Large intestine (tissue), 12 donors: ENCODE data around the gene CIART. TPM values are rescaled to one million over a fixed set of nuclear protein-coding genes. Genes with fewer than 3 reads are reported as not detected.
A peak's percentile ranks its signal among the peaks of the same experiment; 100 is the strongest.
"Not testable (repeated sequence)": the region's sequence is repeated elsewhere in the genome, so short reads cannot be mapped to it uniquely, and the experiment has no call there.

Source experiments
- DNase-seq, 2 donors: peaks; one replicate each; pipeline versions ENCODE4 v3.0.0 to v3.0.0-alpha.2; 2013
- H3K27ac ChIP-seq: one replicate; pipeline ENCODE4 v1.5.1; 2013; ENCODE audit warnings: low read length
- H3K27me3 ChIP-seq: 2 replicates; pipeline ENCODE4 v1.6.1; 2013; ENCODE audit warnings: low read length; ENCODE audit not compliant: control insufficient read depth, insufficient read depth
- H3K36me3 ChIP-seq: 2 replicates; pipeline ENCODE4 v1.6.1; 2013; ENCODE audit warnings: low read length; ENCODE audit not compliant: control insufficient read depth, insufficient read depth
- H3K4me1 ChIP-seq: one replicate; pipeline ENCODE4 v1.6.1; 2013; ENCODE audit warnings: low read length; ENCODE audit not compliant: control insufficient read depth, insufficient read depth
- H3K4me3 ChIP-seq: one replicate; pipeline ENCODE4 v1.5.1; 2013; ENCODE audit warnings: low read length
- H3K9me3 ChIP-seq: one replicate; pipeline ENCODE4 v1.6.1; 2013; ENCODE audit warnings: mild to moderate bottlenecking, low read depth, low read length, moderate library complexity; ENCODE audit not compliant: control insufficient read depth
- WGBS: methylation state at CpG from one replicate; pipeline ENCODE4 v1.1.5; 2013; ENCODE audit warnings: low lambda C conversion rate; ENCODE audit not compliant: insufficient coverage; 5-methylcytosine and 5-hydroxymethylcytosine counted together
- long read RNA-seq, 11 donors: transcript quantifications; one replicate each; lab custom pipeline, GENCODE V29; 2026
- polyA plus RNA-seq: library from polyadenylated mRNA; unstranded; fragments of 120-200 nt; gene quantifications from one replicate; pipeline ENCODE4 v1.2.1, GENCODE V29; 2013

Gene CIART, protein sequence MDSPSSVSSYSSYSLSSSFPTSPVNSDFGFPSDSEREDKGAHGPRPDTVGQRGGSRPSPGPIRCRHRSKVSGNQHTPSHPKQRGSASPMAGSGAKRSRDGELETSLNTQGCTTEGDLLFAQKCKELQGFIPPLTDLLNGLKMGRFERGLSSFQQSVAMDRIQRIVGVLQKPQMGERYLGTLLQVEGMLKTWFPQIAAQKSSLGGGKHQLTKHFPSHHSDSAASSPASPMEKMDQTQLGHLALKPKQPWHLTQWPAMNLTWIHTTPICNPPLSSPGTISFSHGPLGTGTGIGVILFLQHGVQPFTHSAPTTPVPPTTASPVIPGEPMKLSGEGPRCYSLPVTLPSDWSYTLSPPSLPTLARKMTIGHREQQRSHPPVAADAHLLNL
- polyA plus RNA-seq = 3.4 TPM
- long read RNA-seq, donor 1 = 0 reads
- long read RNA-seq, donor 2, partial matches to known transcripts = 0 of 2 reads
- long read RNA-seq, donor 2, other reads (novel, unspliced or antisense) = 0 of 2 reads
- long read RNA-seq, donor 3 = 0 reads
- long read RNA-seq, donor 4 = 0 reads
- long read RNA-seq, donor 5 = 0 reads
- long read RNA-seq, donor 6 = 0 reads
- long read RNA-seq, donor 7, partial matches to known transcripts = 0 of 1 reads
- long read RNA-seq, donor 7, other reads (novel, unspliced or antisense) = 0 of 1 reads
- long read RNA-seq, donor 8, partial matches to known transcripts = 0 of 3 reads
- long read RNA-seq, donor 8, other reads (novel, unspliced or antisense) = 0 of 3 reads
- long read RNA-seq, donor 9, partial matches to known transcripts = 0 of 5 reads
- long read RNA-seq, donor 9, other reads (novel, unspliced or antisense) = 0 of 5 reads
- long read RNA-seq, donor 10, partial matches to known transcripts = 0 of 2 reads
- long read RNA-seq, donor 10, other reads (novel, unspliced or antisense) = 0 of 2 reads
- long read RNA-seq, donor 11, partial matches to known transcripts = 0 of 2 reads
- long read RNA-seq, donor 11, other reads (novel, unspliced or antisense) = 0 of 2 reads

DNA sequence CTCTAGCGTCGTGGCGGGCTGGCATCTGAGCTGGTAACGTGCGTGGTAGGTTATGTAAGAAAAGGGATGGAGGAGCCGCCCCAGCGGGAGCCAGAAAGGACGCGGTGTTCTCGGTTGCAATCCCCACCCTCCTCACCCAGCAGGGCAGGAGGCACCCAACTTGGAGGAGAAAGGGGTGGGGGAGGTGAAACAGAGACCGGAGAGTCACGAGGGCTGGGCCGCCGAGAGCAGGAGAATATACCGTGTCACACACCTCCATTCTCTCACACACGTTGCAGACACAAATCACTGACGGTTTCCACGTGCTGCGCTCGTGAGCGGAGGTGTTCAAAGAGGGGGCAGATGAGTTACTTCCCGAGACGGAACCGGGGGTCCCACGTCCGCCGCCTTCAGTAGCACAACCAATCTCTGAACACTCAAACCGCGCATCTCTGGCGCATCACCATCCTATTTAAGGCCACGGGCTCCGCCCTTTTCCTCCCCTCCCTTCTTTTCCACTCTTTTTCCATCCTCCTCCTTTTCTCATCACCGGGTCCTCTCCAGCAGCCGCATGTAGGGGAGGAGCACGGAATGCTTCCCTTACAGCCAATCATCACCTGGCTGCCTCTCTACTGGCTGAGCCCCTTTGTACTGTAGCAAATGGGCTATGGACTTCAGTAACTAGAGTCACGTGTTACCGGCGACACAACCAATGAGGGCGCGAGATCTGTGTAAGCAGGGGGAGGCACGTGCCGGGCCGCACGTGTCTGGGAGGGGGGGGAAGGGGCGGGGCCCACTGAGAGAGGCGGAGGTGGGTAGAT, at the start of gene CIART:
TSS of gene CIART (plus strand) at position 797 of the 800 bp plus-strand sequence. CDS start 714 bp downstream, outside the sequence.
- H3K36me3 ChIP-seq = peaks cover 9% of the 10 kb centered on the region
- WGBS = no CpG with 5 or more reads among the region's 46 CpGs
- H3K9me3 ChIP-seq = no peaks in the 10 kb centered on the region
- H3K27me3 ChIP-seq = peaks cover 5% of the 10 kb centered on the region
- H3K4me3 ChIP-seq = peak within 1 kb of the TSS; percentile 48
- H3K4me1 ChIP-seq = peaks cover 26% of the 10 kb centered on the region
- peak within 1 kb of the TSS; percentile 39 for H3K27ac ChIP-seq
- peak; percentile 97 for DNase-seq

GRCh38 chr1:150232921-150233320, 49.4 kb upstream of the CIART start:
- not testable (repeated sequence) for H3K27me3 ChIP-seq, DNase-seq, H3K36me3 ChIP-seq, H3K9me3 ChIP-seq, H3K4me3 ChIP-seq, H3K4me1 ChIP-seq, H3K27ac ChIP-seq
- no CpG with 5 or more reads among the region's 10 CpGs for WGBS

- Histone ChIP-seq H3K27ac (peak overlapping the region; percentile 93), H3K4me3 (peak overlapping the region; percentile 86), H3K9me3 (no peaks in the 10 kb centered on the region), H3K27me3 (no peaks in the 10 kb centered on the region), H3K4me1 (peaks cover 6% of the 10 kb centered on the region), H3K36me3 (peaks cover 5% of the 10 kb centered on the region)
- DNase-seq = peak in 1 of 2 donors; percentile 52
- no CpG with 5 or more reads among the region's 15 CpGs for WGBS
These were observed 48.7 kb upstream of the CIART start for GRCh38 chr1:150233359-150234308.

GRCh38 chr1:150234309-150234565, 48.1 kb upstream of the CIART start:
- no peak for DNase-seq
- H3K27ac ChIP-seq = peak overlapping the region; percentile 93

DNA sequence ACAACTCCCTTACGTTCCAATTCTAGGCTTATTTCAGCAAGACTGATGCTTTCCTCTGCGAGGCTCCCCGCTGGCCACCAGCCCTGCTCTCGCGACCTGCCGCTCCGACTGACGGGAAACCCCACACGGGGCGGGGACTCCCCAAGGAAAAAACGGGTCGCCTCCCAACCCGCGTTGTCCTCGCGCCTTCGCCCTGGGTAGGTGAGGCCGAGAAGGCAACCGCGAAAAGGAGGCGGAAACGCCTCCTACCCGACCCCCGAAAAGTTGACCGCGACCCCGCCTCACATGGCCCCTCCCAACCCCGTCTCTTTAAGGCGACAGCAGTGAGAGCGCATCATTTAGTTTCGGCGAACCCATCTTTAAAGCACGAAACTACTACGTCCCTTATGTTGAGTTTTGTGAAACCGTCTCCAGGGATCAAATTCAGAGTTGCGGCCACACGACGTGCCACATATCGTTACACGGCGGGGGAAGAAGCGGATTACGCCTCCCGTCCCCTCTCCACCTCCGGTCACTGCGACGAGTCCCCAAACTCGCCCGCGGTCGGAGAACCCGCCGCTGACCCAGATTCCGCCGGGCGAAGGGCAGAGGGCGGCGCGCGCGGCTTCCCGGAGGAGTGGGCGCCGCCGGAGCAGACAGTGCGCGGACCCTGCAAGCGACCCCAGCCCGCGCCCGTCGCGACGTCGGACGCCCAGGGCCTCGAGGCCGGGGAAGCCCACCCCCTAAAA, 47.6 kb upstream of the CIART start:
- H3K9me3 ChIP-seq = no peaks in the 10 kb centered on the region
- peaks cover 6% of the 10 kb centered on the region for H3K4me1 ChIP-seq
- H3K36me3 ChIP-seq = peaks cover 2% of the 10 kb centered on the region
- no CpG with 5 or more reads among the region's 78 CpGs for WGBS
- H3K27ac ChIP-seq = peak overlapping the region; percentile 93
- peak overlapping the region; percentile 86 for H3K4me3 ChIP-seq
- peak; percentile 70 to 85 for DNase-seq
- no peaks in the 10 kb centered on the region for H3K27me3 ChIP-seq

More at GRCh38 chr1:150234309-150234565, 48.1 kb upstream of the CIART start:
- Histone ChIP-seq H3K4me3 (peak overlapping the region; percentile 86), H3K4me1 (peaks cover 6% of the 10 kb centered on the region), H3K9me3 (no peaks in the 10 kb centered on the region), H3K36me3 (peaks cover 4% of the 10 kb centered on the region), H3K27me3 (no peaks in the 10 kb centered on the region)
- no CpG with 5 or more reads among the region's 9 CpGs for WGBS

GRCh38 chr1:150235294-150235851, 47.0 kb upstream of the CIART start:
- no peaks in the 10 kb centered on the region for H3K27me3 ChIP-seq
- WGBS = no CpG with 5 or more reads among the region's 27 CpGs
- H3K36me3 ChIP-seq = peaks cover 1% of the 10 kb centered on the region
- H3K9me3 ChIP-seq = no peaks in the 10 kb centered on the region
- H3K4me3 ChIP-seq = peak overlapping the region; percentile 86
- DNase-seq = no peak
- H3K27ac ChIP-seq = peak overlapping the region; percentile 93
- peaks cover 6% of the 10 kb centered on the region for H3K4me1 ChIP-seq

- peak within 1 kb of the TSS; percentile 86 for H3K4me3 ChIP-seq
- H3K4me1 ChIP-seq = peaks cover 6% of the 10 kb centered on the region
- no peaks in the 10 kb centered on the region for H3K9me3 ChIP-seq
- DNase-seq = peak; percentile 98 to 99
- H3K27me3 ChIP-seq = no peaks in the 10 kb centered on the region
- H3K27ac ChIP-seq = peak within 1 kb of the TSS; percentile 93
- H3K36me3 ChIP-seq = no peaks in the 10 kb centered on the region
- WGBS = 0% methylated on average over 5 of the region's 33 CpGs
These were observed 46.3 kb upstream of the CIART start, which contains the start of gene ANP32E for GRCh38 chr1:150235852-150236613. Gene ANP32E, minus strand, starts transcription at chr1:150236112. Its CDS starts 326 bp downstream, at chr1:150235786.

GRCh38 chr1:150236614-150237100, 45.7 kb upstream of the CIART start:
- H3K27ac ChIP-seq = peak overlapping the region; percentile 13

More at GRCh38 chr1:150236614-150237100, 45.7 kb upstream of the CIART start:
- H3K4me3 ChIP-seq = peak overlapping the region; percentile 51
- no peaks in the 10 kb centered on the region for H3K27me3 ChIP-seq
- 55% methylated on average over 4 of the region's 10 CpGs for WGBS
- H3K4me1 ChIP-seq = peaks cover 6% of the 10 kb centered on the region
- H3K9me3 ChIP-seq = no peaks in the 10 kb centered on the region
- DNase-seq = no peak
- no peaks in the 10 kb centered on the region for H3K36me3 ChIP-seq
